ENCODE measurements around the gene PRRC2A. TPM values are rescaled to one million over a fixed set of nuclear protein-coding genes. Genes with fewer than 3 reads are reported as not detected.

Gene PRRC2A
- total RNA-seq, 1 donor from 2014 or later, result 162 TPM

DNA sequence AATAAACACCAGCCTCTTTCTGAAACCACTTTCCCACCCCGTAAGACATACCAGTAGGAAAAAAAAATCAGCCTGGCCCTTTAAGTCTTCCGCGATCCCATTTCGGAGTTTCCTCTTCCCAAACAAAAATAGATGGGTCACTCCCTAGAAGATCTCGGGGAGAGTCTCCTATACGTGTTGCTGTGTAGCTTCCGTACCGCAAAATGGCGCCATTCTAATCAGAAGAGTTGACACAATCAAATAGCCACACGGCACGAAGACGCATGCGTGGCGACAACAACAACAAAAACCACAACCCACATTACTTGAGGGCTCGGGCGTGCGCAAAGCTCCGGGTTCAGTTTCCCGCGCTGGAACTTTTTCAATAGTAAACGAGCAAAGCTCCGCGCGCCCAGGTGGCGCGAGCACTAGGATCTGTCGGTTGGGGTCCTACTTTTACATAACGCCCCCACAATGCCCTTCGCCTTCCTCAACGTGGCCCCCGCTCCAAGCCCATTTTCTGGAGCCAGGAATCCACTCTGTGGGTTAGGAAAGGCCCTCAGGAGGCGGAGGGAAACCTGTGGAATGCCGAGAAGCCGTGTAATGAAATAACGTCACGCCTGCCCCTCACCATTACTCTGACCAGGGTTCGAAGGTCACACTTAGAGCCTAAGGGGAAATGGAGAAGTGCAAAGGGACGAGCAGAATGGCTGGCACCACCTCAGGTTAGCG is 44.4 kb downstream of the PRRC2A start, which contains the start of gene GPANK1:
GPANK1 (minus strand) TSS at position 208 of the 711 bp plus-strand sequence. CDS start 519 bp downstream, outside the sequence.
- peak; percentile 93 for DNase-seq (ENCODE audit: low spot score)

DNA sequence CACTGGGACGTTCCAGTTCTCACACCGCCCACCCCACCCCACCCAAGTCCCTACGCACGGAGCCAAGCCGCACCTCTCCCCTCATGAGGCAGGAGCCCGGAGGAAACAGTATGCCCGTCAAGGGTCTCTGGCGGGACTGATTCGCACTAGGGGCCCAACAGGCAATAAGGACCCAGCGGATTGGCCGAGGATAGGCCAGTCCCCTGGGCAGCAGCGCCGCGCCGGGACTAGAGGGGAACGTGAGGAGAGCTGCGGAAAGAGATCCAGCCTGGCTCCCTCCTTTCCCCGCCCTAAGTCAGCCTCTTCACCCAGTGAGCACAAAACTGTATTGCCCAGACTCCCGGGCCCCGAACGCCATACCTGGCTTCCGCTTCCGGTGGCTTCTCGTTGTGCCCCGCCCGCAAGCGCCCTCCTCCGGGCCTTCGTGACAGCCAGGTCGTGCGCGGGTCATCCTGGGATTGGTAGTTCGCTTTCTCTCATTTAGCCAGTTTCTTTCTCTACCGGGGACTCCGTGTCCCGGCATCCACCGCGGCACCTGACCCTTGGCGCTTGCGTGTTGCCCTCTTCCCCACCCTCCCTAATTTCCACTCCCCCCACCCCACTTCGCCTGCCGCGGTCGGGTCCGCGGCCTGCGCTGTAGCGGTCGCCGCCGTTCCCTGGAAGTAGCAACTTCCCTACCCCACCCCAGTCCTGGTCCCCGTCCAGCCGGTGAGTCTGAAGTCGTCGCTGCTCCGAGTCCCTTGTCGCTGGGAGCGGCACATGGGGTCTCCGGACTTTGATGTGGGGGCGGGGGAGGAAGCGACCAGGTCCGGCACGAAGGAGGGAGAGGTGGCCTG is 45.2 kb downstream of the PRRC2A start, which contains the start of gene CSNK2B:
CSNK2B (plus strand) TSS at position 580 of the 836 bp plus-strand sequence. CDS start 752 bp downstream, outside the sequence.
- DNase-seq (ENCODE audit: low spot score), result peak; percentile 98

DNA sequence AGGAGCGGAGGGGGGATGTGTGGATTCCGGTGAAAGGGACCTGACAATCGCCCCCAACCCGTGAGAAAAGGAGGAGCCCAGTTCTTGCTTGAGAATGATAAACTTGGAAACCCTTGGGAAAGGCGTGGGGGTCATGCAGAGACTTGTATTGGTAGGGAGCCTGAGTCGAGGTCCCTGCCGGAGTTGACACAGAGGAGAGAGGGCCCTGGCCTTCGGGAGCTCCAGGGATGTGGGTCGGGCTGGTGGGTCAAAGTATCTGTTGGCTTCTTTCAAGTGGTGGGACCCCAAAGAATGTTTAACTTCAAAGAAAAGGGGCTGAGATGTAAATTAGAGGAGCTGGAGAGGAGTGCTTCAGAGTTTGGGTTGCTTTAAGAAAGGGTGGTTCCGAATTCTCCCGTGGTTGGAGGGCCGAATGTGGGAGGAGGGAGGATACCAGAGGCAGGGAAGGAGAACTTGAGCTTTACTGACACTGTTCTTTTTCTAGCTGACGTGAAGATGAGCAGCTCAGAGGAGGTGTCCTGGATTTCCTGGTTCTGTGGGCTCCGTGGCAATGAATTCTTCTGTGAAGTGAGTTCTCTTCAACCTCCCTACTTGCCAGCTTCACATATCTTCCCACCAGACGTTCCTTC is 45.9 kb downstream of the PRRC2A start:
- no peak for DNase-seq (ENCODE audit: low spot score)

DNA sequence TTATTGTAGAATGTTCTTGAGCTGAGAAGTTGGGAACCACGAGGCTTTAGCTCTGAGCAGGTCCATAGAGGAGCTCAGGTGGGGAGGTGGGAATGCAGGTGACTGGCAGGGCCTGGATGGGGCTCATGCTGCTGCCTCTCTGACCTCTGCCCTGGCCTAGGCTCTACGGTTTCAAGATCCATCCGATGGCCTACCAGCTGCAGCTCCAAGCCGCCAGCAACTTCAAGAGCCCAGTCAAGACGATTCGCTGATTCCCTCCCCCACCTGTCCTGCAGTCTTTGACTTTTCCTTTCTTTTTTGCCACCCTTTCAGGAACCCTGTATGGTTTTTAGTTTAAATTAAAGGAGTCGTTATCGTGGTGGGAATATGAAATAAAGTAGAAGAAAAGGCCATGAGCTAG is 49.2 kb downstream of the PRRC2A start, which contains the start of gene LY6G5B:
LY6G5B (plus strand) TSS at position 301 of the 400 bp plus-strand sequence. CDS start 975 bp downstream, outside the sequence.
- DNase-seq (ENCODE audit: low spot score), result no peak

DNA sequence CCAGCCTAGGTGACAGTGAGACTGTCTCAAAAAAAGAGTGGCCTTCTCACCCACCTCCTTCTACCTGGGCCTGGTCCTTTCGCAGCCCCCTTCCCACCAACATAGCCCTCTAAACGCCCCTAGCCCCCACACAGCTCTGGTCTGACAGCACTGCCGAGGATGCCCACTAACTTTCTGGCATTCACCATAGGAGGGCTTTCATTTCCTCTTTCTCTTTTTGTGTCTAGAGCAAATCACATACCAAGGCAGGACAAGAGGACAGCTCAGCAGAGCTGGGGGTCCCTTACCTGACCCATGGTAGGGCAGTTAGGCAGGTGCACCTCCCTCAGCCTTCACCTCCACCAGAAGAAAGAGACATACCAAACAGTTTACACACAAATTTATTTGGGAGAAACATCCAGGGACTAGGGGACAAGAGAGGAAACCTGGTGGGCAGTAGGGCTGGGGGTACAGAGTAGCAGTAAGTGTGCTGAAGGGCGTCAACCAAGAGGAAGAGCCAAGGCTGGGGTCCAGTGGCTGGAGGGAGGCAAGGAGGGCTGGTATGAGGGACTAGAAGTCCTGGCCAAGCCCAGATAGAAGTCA is 55.9 kb downstream of the PRRC2A start:
- DNase-seq (ENCODE audit: low spot score), result no peak

DNA sequence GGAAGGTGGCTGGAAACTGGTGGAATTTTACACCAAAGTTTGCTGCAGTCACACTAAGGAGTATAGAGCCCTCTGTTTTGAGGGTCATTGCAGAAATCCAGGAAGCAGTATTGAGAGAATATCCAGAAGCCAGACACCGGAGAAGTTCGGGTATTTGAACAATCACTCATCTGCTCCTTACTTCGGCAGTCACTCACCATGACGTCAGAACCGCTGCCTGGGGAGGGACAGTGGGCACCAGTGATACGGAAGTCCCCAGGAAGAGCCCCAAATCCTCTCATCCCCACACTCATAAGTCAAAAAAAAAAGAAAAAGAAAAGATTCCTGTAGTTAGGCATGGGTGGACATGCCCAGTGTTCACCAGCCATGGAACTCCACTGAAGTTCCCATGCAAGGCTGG is 56.4 kb downstream of the PRRC2A start:
- no peak for DNase-seq (ENCODE audit: low spot score)

DNA sequence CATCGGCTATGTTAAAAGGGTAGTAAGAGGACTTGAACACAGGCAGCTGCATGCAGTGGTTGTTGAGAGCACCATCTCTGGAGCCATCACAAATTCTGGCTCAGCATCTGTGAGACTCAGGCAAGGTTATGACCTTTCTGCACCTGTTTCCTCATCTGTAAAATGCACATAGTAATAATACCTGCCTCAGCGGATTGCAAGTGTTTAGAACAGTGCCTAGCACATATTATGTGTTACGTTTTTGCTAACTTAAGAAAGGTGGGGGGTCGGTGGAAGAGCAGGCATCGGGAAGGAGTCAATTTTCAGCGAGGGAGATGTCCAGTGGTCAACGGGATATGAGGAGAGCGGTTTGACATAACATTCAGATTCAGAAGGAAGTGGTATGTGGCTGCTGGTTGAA is 57.4 kb downstream of the PRRC2A start:
- no peak for DNase-seq (ENCODE audit: low spot score)

DNA sequence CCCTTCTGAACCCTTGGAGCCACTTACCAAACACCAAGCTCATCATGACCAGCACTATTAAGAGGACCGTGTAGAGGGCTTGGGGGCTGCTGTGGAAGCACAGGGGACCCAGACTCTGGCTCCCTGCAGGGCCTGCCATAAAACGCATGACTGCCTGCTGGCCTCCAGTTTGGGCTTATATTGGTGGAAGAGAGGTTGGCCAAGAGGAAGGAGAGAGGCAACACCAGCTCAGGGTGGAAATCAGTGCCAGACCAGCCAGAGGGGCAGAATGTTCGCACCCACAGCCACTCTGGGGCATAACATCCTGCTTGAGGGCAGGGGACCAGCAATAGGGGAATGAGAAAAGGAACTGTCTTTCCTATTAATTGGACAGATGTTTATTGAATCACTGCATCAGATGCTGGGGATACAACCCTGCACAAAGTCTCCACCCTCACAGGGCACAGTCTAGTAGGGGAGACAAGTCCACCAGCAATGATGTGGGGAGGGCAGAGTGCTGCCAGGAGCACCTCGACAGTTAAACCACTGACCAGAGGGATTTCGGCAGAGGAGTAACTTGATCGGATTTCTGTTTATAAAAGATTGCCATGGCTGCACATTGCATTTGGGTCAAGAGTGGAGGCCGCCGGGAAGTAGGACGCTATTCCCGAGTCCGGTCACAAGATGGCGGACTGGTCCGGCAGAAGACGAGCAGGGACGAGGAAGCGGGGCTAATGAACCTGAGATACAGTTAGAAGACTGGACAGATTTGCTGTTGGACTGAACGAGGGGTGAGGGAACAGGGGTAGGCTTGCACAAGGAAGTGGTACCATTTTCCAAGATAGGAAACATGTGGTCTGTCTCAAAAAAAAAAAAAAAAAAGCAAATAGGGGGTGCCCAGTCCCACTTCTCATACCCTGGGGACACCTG is 60.0 kb downstream of the PRRC2A start, which contains the start of gene LY6G5C:
LY6G5C (minus strand) TSS at position 842 of the 909 bp plus-strand sequence; CDS start at position 148, 694 bp downstream.
- DNase-seq (ENCODE audit: low spot score), result no peak

DNA sequence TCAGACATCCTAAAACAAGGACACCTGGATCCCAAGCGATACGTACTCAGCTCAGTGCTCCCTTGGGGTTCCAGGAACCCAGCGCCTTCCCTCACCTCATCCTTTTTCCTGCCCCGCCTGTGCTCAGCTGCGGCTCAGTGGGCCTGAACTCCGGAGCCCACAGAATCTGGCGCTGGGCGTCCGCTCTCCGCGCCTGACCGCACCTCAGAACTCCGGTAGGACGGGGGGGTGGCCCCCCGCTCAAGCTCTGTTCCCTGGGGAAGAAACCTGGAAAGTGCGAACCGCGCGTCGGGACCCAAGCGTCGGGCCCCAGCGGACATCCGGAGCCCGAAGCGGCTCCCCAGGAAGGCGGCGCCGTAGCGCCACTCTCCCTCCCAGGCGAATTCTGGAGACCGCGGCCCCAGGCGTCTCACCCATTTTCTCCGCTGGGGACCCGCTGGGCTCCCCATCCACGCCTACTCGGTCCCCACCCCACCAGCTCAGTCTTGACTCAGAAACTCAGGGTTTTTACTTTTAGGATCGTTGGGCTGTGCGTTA is 60.7 kb downstream of the PRRC2A start:
- DNase-seq (ENCODE audit: low spot score), result peak; percentile 91

DNA sequence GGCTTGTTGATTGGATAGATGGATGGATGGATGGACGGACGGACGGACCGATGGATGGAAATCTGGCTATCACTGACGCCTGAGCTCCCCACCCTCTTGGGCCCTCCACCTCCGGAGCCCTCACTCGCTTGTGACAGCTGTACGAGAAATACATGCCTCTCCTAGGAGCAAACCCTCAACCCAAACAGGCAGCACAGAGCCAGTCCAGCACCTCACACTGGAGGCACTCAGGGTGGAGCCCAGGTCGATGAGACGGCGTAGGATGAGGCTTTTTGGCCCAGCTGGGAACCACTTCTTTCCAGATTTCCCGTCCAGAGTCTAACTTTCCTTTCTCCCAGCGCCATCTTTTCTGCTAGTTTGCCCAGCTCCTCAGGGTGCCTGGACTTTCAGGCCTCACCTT is 63.1 kb downstream of the PRRC2A start:
- DNase-seq (ENCODE audit: low spot score), result no peak

DNA sequence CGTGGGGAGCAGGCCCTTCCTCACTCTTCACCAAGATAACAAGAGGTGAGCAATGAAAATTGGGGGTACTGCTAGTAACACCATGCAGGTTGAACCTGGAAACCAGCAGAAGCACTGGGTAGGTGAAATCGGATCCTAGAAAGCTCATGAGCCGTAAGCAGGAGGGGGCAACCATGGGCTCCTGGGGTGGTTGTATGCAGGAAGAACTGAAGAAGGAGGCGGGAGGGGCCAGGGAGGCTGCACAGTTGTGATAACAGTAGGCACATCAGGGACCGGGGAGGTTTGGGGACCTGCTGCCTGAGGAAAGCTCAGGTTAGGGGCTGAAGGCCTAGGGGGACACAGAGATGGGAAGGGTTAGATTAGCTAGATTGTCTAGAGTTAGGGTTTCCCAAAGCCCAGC is 66.0 kb downstream of the PRRC2A start:
- no peak for DNase-seq (ENCODE audit: low spot score)

DNA sequence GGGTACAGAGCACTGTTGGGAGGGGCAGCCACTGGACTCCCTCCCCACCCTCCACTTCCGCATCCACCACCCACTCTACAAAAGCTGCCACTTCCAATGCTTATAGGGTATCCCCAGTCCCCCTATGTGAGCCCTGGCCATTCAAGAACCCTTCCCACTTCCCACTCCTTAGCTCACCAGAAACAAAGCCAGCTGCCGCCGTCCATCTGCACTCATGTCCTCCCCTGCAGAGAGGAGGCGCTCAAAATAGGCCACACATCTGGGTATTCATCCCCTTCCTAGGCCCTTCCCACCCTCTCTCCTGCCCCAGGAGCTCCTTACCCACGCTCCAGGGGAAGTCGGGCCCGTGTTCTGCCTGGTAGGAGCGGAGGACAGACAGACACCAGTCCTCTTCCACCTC is 66.8 kb downstream of the PRRC2A start:
- DNase-seq (ENCODE audit: low spot score), result no peak

Small RNA genes lying within 50 kb of the gene (microRNA-seq; reads per million reads assigned to microRNA genes)
- not detected for gene MIR6832 (ENCODE audit: borderline number of aligned reads)

Other genes starting within 250 kb of the PRRC2A start
- gene MICA, start 217.1 kb upstream of the PRRC2A start, total RNA-seq, result 9.9 TPM
- 4.5 TPM for gene MICB, start 122.6 kb upstream of the PRRC2A start, total RNA-seq
- not detected for gene MCCD1, start 91.8 kb upstream of the PRRC2A start, total RNA-seq
- 268 TPM for gene DDX39B, start 78.7 kb upstream of the PRRC2A start, total RNA-seq
- 1.1 TPM for gene ATP6V1G2, start 74.1 kb upstream of the PRRC2A start, total RNA-seq
- gene NFKBIL1, start 73.1 kb upstream of the PRRC2A start, total RNA-seq, result 11.4 TPM
- not detected for gene LTA, start 48.4 kb upstream of the PRRC2A start, total RNA-seq
- 1.2 TPM for gene TNF, start 45.1 kb upstream of the PRRC2A start, total RNA-seq
- gene LTB, start 38.3 kb upstream of the PRRC2A start, total RNA-seq, result 1.4 TPM
- 23.8 TPM for gene LST1, start 34.4 kb upstream of the PRRC2A start, total RNA-seq
- not detected for gene NCR3, start 27.7 kb upstream of the PRRC2A start, total RNA-seq
- 60.1 TPM for gene AIF1, start 5.5 kb upstream of the PRRC2A start, total RNA-seq
- gene BAG6, start 31.9 kb downstream of the PRRC2A start, total RNA-seq, result 229 TPM
- gene APOM, start 35.2 kb downstream of the PRRC2A start, total RNA-seq, result 3.3 TPM
- gene C6orf47, start 40.1 kb downstream of the PRRC2A start, total RNA-seq, result 21.6 TPM
- gene GPANK1, start 44.3 kb downstream of the PRRC2A start, total RNA-seq, result 10.5 TPM
- gene CSNK2B, start 45.4 kb downstream of the PRRC2A start, total RNA-seq, result 125 TPM
- gene LY6G5B, start 49.3 kb downstream of the PRRC2A start, total RNA-seq, result 15.5 TPM
- gene LY6G5C, start 60.4 kb downstream of the PRRC2A start, total RNA-seq, result 1.9 TPM
- 38.8 TPM for gene ABHD16A, start 82.6 kb downstream of the PRRC2A start, total RNA-seq
- gene LY6G6F, start 86.2 kb downstream of the PRRC2A start, total RNA-seq, result not detected
- not detected for gene LY6G6D, start 94.6 kb downstream of the PRRC2A start, total RNA-seq
- gene LY6G6C, start 101.0 kb downstream of the PRRC2A start, total RNA-seq, result not detected
- gene MPIG6B, start 102.7 kb downstream of the PRRC2A start, total RNA-seq, result not detected
- 123 TPM for gene DDAH2, start 108.6 kb downstream of the PRRC2A start, total RNA-seq
- gene CLIC1, start 115.8 kb downstream of the PRRC2A start, total RNA-seq, result 408 TPM
- gene MSH5, start 119.3 kb downstream of the PRRC2A start, total RNA-seq, result 14.8 TPM
- 2.0 TPM for gene SAPCD1, start 141.9 kb downstream of the PRRC2A start, total RNA-seq
- gene VWA7, start 156.6 kb downstream of the PRRC2A start, total RNA-seq, result 0.77 TPM
- 62.6 TPM for gene VARS1, start 175.0 kb downstream of the PRRC2A start, total RNA-seq
- 25.7 TPM for gene LSM2, start 186.3 kb downstream of the PRRC2A start, total RNA-seq
- 0.84 TPM for gene HSPA1L, start 194.6 kb downstream of the PRRC2A start, total RNA-seq
- 139 TPM for gene HSPA1A, start 194.8 kb downstream of the PRRC2A start, total RNA-seq
- gene HSPA1B, start 207.0 kb downstream of the PRRC2A start, total RNA-seq, result 111 TPM
- gene NEU1, start 242.1 kb downstream of the PRRC2A start, total RNA-seq, result 40.7 TPM

Data from mesenteric fat pad (tissue), 1 donor.